HEK293 (cell line): ENCODE results near the gene KSR1.

Experiments used
- HOXC10 ChIP-seq: sonication (generic); formaldehyde crosslinking; IDR thresholded peaks from 2 replicates; pipeline ENCODE4 v1.8.1; 2023; ENCODE audit warnings: mild to moderate bottlenecking, missing genetic modification reagents
- MEIS1 ChIP-seq: sonication (generic); formaldehyde crosslinking; IDR thresholded peaks from 2 replicates; pipeline ENCODE4 v1.8.1; 2022; ENCODE audit warnings: missing genetic modification reagents, mild to moderate bottlenecking, borderline replicate concordance
- OSR2 ChIP-seq: fragments of 450-650 bp; formaldehyde crosslinking; IDR thresholded peaks from 2 replicates; pipeline ENCODE4 v1.5.1; 2016; ENCODE audit warnings: missing biosample characterization, missing genetic modification characterization
- PRDM10 ChIP-seq: fragments of 450-650 bp; formaldehyde crosslinking; IDR thresholded peaks from 2 replicates; pipeline ENCODE4 v1.5.1; 2016; ENCODE audit warnings: missing biosample characterization, missing genetic modification characterization
- SALL2 ChIP-seq: fragments of 450-650 bp; formaldehyde crosslinking; IDR thresholded peaks from 2 replicates; pipeline ENCODE4 v1.5.0; 2017; ENCODE audit warnings: missing biosample characterization, mild to moderate bottlenecking, missing genetic modification characterization, borderline replicate concordance
- SCRT2 ChIP-seq: fragments of 450-650 bp; formaldehyde crosslinking; IDR thresholded peaks from 2 replicates; pipeline ENCODE4 v1.5.1; 2016; ENCODE audit warnings: missing biosample characterization, missing genetic modification characterization
- SP7 ChIP-seq: fragments of 450-650 bp; formaldehyde crosslinking; IDR thresholded peaks from 2 replicates; pipeline ENCODE4 v1.5.1; 2016; ENCODE audit warnings: missing biosample characterization, missing genetic modification characterization
- WT1 ChIP-seq: fragments of 450-650 bp; formaldehyde crosslinking; IDR thresholded peaks from 2 replicates; pipeline ENCODE4 v1.5.1; 2016; ENCODE audit warnings: missing biosample characterization, missing genetic modification characterization
- ZBTB10 ChIP-seq: fragments of 450-650 bp; formaldehyde crosslinking; IDR thresholded peaks from 2 replicates; pipeline ENCODE4 v1.5.1; 2016; ENCODE audit warnings: missing biosample characterization, missing genetic modification characterization
- ZBTB21 ChIP-seq: fragments of 450-650 bp; formaldehyde crosslinking; IDR thresholded peaks from 2 replicates; pipeline ENCODE4 v1.5.1; 2017; ENCODE audit warnings: missing biosample characterization, missing genetic modification characterization
- ZNF114 ChIP-seq: fragments of 450-650 bp; formaldehyde crosslinking; IDR thresholded peaks from 2 replicates; pipeline ENCODE4 v1.5.0; 2017; ENCODE audit warnings: missing biosample characterization, missing genetic modification characterization
- ZNF140 ChIP-seq: fragments of 450-650 bp; formaldehyde crosslinking; IDR thresholded peaks from 2 replicates; pipeline ENCODE4 v1.5.1; 2016; ENCODE audit warnings: missing biosample characterization, missing genetic modification characterization
- ZNF221 ChIP-seq: fragments of 450-650 bp; formaldehyde crosslinking; IDR thresholded peaks from 2 replicates; pipeline ENCODE4 v1.5.1; 2017; ENCODE audit warnings: missing biosample characterization, missing genetic modification characterization, borderline replicate concordance
- ZNF274 ChIP-seq, 2 experiments: fragments of 200-500 bp in 1 of 2; fragments of 450-650 bp in 1 of 2; sonication (Bioruptor generic) in 1 of 2; formaldehyde crosslinking in 1 of 2; IDR thresholded peaks; 2 replicates each; pipeline versions ENCODE4 v1.5.1 to v1.6.1; 2014 to 2016; ENCODE audit warnings: borderline replicate concordance in 1 of 2, inconsistent platforms in 1 of 2, low read length in 1 of 2, missing biosample characterization in 1 of 2, missing genetic modification characterization in 1 of 2
- ZNF350 ChIP-seq: fragments of 450-650 bp; formaldehyde crosslinking; IDR thresholded peaks from 2 replicates; pipeline ENCODE4 v1.5.0; 2017; ENCODE audit warnings: missing biosample characterization, mild to moderate bottlenecking, missing genetic modification characterization
- ZNF391 ChIP-seq: fragments of 450-650 bp; formaldehyde crosslinking; IDR thresholded peaks from 2 replicates; pipeline ENCODE4 v1.5.1; 2016; ENCODE audit warnings: low read depth, missing biosample characterization, missing genetic modification characterization, borderline replicate concordance
- ZNF394 ChIP-seq: fragments of 450-650 bp; formaldehyde crosslinking; IDR thresholded peaks from 2 replicates; pipeline ENCODE4 v1.5.1; 2016; ENCODE audit warnings: missing biosample characterization, missing genetic modification characterization, mild to moderate bottlenecking, moderate library complexity, borderline replicate concordance
- ZNF398 ChIP-seq: fragments of 450-650 bp; formaldehyde crosslinking; IDR thresholded peaks from 2 replicates; pipeline ENCODE4 v1.5.1; 2017; ENCODE audit warnings: missing biosample characterization, missing genetic modification characterization
- ZNF416 ChIP-seq: fragments of 450-650 bp; formaldehyde crosslinking; IDR thresholded peaks from 2 replicates; pipeline ENCODE4 v1.5.1; 2016; ENCODE audit warnings: missing biosample characterization, missing genetic modification characterization
- ZNF544 ChIP-seq: fragments of 450-650 bp; formaldehyde crosslinking; IDR thresholded peaks from 2 replicates; pipeline ENCODE4 v1.5.0; 2017; ENCODE audit warnings: missing biosample characterization, missing genetic modification characterization
- ZNF548 ChIP-seq: fragments of 450-650 bp; formaldehyde crosslinking; IDR thresholded peaks from 2 replicates; pipeline ENCODE4 v1.5.1; 2016; ENCODE audit warnings: missing biosample characterization, missing genetic modification characterization
- ZNF585B ChIP-seq: fragments of 450-650 bp; formaldehyde crosslinking; IDR thresholded peaks from 2 replicates; pipeline ENCODE4 v1.5.1; 2016; ENCODE audit warnings: missing biosample characterization, missing genetic modification characterization
- ZNF645 ChIP-seq: fragments of 450-650 bp; formaldehyde crosslinking; IDR thresholded peaks from 2 replicates; pipeline ENCODE4; 2016; ENCODE audit warnings: missing biosample characterization, missing genetic modification characterization
- ZNF654 ChIP-seq: fragments of 450-650 bp; formaldehyde crosslinking; IDR thresholded peaks from 2 replicates; pipeline ENCODE4 v1.5.1; 2016; ENCODE audit warnings: low read depth, missing biosample characterization, missing genetic modification characterization
- ZNF658 ChIP-seq: fragments of 450-650 bp; formaldehyde crosslinking; IDR thresholded peaks from 2 replicates; pipeline ENCODE4; 2016; ENCODE audit warnings: missing biosample characterization, missing genetic modification characterization
- ZNF792 ChIP-seq: fragments of 450-650 bp; formaldehyde crosslinking; IDR thresholded peaks from 2 replicates; pipeline ENCODE4 v1.5.1; 2016; ENCODE audit warnings: missing biosample characterization, missing genetic modification characterization
- TF ChIP-seq, protein P1 (sequence below): fragments of 450-650 bp; formaldehyde crosslinking; IDR thresholded peaks from 2 replicates; pipeline ENCODE4 v1.5.1; 2017; ENCODE audit warnings: missing biosample characterization, missing genetic modification characterization
- TF ChIP-seq, protein P2 (sequence below): sonication (generic); formaldehyde crosslinking; IDR thresholded peaks from 2 replicates; pipeline ENCODE4 v1.8.1; 2022; ENCODE audit warnings: mild to moderate bottlenecking, moderate library complexity, missing genetic modification reagents

Gene KSR1

DNA sequence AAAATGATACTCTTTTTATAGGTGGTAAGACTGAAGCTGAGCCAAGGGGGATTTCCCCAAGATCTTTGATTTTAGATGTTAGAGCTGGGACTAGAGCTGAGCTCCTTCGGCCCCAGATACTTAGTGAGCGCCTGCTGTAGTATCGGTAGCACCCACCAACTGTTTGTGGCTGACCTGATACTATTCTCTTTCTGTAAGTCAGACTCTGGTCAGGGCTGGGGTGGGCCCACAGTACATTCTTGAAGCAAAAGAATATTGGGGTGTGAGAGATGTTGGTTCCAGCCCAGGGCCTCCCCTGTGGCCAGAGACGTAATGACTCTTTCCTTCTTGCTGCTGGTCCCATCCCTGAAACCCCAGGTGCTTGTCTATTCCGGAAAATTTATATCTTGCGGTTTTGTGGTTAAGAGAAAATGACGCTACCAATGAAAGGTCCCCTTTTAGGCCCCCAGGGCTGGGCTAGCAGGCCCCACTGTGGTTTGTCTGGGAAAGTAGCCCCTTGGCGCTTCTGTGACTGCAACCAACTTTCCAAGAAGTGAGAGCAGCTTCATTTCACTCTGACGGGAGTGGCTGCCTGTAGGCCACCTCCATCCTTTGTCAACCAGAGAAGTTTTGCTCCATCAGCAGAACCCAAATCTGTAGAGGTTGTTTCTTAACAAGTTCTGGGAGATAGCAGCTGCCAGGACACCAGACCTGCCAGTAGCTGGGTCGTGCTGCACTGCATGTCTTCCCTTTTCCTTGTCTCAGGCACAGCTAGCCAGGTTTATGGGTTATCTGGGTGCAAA, 88.3 kb downstream of the KSR1 start (continued):
- no peak for TF ChIP-seq ZNF114 (tag by site-specific recombination)
- TF ChIP-seq ZNF544, result no peak
- TF ChIP-seq SALL2 (tag by site-specific recombination), result no peak
- no peak for TF ChIP-seq ZNF654 (tag by site-specific recombination)
- TF ChIP-seq ZNF398 (tag by site-specific recombination), result no peak
- TF ChIP-seq ZNF140 (tag by site-specific recombination), result no peak
- TF ChIP-seq ZNF394 (tag by site-specific recombination), result peak; percentile 64; the same call in 1 of the 2 replicates
- no peak for TF ChIP-seq ZNF416 (tag by site-specific recombination)
- TF ChIP-seq WT1 (tag by site-specific recombination), result peak; percentile 55
- TF ChIP-seq ZNF658, result no peak
- no peak for TF ChIP-seq ZNF221
- peak; percentile 84 for TF ChIP-seq SP7 (tag by site-specific recombination)
- no peak for TF ChIP-seq SCRT2 (tag by site-specific recombination)
- TF ChIP-seq MEIS1, result peak; percentile 96
- TF ChIP-seq ZNF274 (IDR thresholded peaks at IDR 0.05; ENCODE audit: low read length), result no peak
- no peak for TF ChIP-seq ZNF274 (tag by site-specific recombination; IDR thresholded peaks at IDR 0.05; ENCODE audit: borderline replicate concordance)
- no peak for TF ChIP-seq ZNF792
- no peak for TF ChIP-seq ZNF391 (tag by site-specific recombination)
- no peak for TF ChIP-seq ZNF645 (tag by site-specific recombination)
- no peak for TF ChIP-seq HOXC10 (CRISPR knock-in tag)
- TF ChIP-seq, protein P1, sequence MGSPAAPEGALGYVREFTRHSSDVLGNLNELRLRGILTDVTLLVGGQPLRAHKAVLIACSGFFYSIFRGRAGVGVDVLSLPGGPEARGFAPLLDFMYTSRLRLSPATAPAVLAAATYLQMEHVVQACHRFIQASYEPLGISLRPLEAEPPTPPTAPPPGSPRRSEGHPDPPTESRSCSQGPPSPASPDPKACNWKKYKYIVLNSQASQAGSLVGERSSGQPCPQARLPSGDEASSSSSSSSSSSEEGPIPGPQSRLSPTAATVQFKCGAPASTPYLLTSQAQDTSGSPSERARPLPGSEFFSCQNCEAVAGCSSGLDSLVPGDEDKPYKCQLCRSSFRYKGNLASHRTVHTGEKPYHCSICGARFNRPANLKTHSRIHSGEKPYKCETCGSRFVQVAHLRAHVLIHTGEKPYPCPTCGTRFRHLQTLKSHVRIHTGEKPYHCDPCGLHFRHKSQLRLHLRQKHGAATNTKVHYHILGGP (tag by site-specific recombination), result peak; percentile 86
- TF ChIP-seq OSR2 (tag by site-specific recombination), result peak; percentile 97
- peak; percentile 90 for TF ChIP-seq PRDM10 (tag by site-specific recombination)
- no peak for TF ChIP-seq ZNF585B (tag by site-specific recombination)
- TF ChIP-seq, protein P2, sequence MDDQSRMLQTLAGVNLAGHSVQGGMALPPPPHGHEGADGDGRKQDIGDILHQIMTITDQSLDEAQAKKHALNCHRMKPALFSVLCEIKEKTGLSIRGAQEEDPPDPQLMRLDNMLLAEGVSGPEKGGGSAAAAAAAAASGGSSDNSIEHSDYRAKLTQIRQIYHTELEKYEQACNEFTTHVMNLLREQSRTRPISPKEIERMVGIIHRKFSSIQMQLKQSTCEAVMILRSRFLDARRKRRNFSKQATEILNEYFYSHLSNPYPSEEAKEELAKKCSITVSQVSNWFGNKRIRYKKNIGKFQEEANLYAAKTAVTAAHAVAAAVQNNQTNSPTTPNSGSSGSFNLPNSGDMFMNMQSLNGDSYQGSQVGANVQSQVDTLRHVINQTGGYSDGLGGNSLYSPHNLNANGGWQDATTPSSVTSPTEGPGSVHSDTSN, result no peak
- TF ChIP-seq ZNF548 (tag by site-specific recombination), result no peak
- 0 out of 2 replicates have a peak, but pooled peaks have one; percentile 16 for TF ChIP-seq ZBTB21 (tag by site-specific recombination)
- no peak for TF ChIP-seq ZBTB10 (tag by site-specific recombination)
- no peak for TF ChIP-seq ZNF350 (tag by site-specific recombination)
